ENCODE results near the gene CCDC187. TPM values are rescaled to one million over a fixed set of nuclear protein-coding genes. Genes with fewer than 3 reads are reported as not detected.

The CCDC187 gene
- polyA plus RNA-seq, 3 donors = not detected

DNA sequence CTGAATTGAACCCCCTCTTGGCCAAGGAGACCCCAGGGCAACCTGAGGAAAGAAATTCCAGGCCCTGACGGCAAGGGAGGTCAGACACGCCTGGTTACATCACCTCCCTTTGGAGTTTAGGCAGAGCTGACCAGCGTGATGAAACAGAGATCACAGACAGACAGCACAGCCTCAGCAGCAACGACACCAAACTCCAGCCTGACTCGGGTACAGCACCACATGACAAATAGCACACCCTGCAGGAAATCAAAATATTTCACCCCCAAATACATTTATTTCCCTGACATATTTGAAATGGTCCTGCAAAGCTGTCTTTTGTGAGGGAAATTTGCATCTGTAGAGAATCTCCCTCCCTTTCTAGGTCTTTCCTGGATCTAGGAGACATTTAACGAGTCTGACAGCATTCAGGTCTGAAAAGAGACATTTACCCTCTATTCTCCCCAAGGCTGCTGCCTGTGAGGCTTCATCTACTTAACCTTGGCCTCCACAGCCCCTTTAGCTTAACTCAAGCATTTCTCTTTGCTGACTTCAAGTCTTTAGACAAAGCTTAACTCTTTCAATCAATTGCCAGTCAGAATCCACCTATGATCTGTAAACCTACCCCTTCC, 60.9 kb downstream of the CCDC187 start:
- Histone ChIP-seq H3K4me2 (replicated peaks; ENCODE audit: extremely low read depth, low read length, poor library complexity, severe bottlenecking) (no peak overlapping the region), H3K9me3 (replicated peaks in 1 of 2; ENCODE audit: control insufficient read depth in 1 of 2, insufficient read depth in 1 of 2, low read length in 2 of 2) (no peaks in the 10 kb centered on the region), H3K4me3 (replicated peaks in 1 of 3; ENCODE audit: low read depth in 2 of 3, low read length in 3 of 3) (no peak overlapping the region), H4K20me1 (ENCODE audit: insufficient read depth, low read length) (peaks cover 24% of the 10 kb centered on the region), H2AFZ (ENCODE audit: insufficient read depth, low read depth, low read length, poor library complexity, severe bottlenecking) (no peak overlapping the region), H3K27me3 (ENCODE audit: control insufficient read depth in 2 of 2, insufficient read depth in 2 of 2, low read length in 2 of 2) (no peaks in the 10 kb centered on the region), H3K27ac (ENCODE audit: low read depth in 1 of 2, low read length in 2 of 2) (no peak overlapping the region), H3K9ac (ENCODE audit: insufficient read depth, low read length, poor library complexity, severe bottlenecking) (no peak overlapping the region), H3K4me1 (ENCODE audit: control insufficient read depth in 1 of 2, insufficient read depth in 2 of 2, low read length in 2 of 2) (peaks cover 42 to 48% of the 10 kb centered on the region in 2 donors), H3K36me3 (replicated peaks in 1 of 2; ENCODE audit: control insufficient read depth in 1 of 2, insufficient read depth in 2 of 2, low read length in 2 of 2) (no peaks in the 10 kb centered on the region), H3K79me2 (ENCODE audit: insufficient read depth, low read length) (peaks cover 33% of the 10 kb centered on the region)
- no peak overlapping the region for H3K4me3 Mint-ChIP-seq
- peaks cover 62% of the 10 kb centered on the region for H3K4me1 Mint-ChIP-seq
- H3K9me3 Mint-ChIP-seq = peaks cover 0 to 3% (median 0%) of the 10 kb centered on the region in 7 donors
- TF ChIP-seq, protein P1, sequence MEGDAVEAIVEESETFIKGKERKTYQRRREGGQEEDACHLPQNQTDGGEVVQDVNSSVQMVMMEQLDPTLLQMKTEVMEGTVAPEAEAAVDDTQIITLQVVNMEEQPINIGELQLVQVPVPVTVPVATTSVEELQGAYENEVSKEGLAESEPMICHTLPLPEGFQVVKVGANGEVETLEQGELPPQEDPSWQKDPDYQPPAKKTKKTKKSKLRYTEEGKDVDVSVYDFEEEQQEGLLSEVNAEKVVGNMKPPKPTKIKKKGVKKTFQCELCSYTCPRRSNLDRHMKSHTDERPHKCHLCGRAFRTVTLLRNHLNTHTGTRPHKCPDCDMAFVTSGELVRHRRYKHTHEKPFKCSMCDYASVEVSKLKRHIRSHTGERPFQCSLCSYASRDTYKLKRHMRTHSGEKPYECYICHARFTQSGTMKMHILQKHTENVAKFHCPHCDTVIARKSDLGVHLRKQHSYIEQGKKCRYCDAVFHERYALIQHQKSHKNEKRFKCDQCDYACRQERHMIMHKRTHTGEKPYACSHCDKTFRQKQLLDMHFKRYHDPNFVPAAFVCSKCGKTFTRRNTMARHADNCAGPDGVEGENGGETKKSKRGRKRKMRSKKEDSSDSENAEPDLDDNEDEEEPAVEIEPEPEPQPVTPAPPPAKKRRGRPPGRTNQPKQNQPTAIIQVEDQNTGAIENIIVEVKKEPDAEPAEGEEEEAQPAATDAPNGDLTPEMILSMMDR (IDR thresholded peaks at IDR 0.05) = no peak
- H3K27ac Mint-ChIP-seq = no peak overlapping the region
- intact Hi-C loops (cut with micrococcal nuclease) = loop anchor here in 1 of 2 donors (10.0 kb wide), 1 partner anchor 338 kb away; the partner anchor contains the start of gene CAMSAP1
- peaks cover 3 to 9% (median 6%) of the 10 kb centered on the region in 3 donors for H3K27me3 Mint-ChIP-seq (ENCODE audit: low read depth in 3 of 3)
- peaks cover 0 to 9% of the 10 kb centered on the region in 2 donors for H3K36me3 Mint-ChIP-seq
- DNase-seq = no peak
- 70% methylated on average over 4 of the region's 6 CpGs for WGBS (ENCODE audit: insufficient coverage)

GRCh38 chr9:136242248-136242647, 61.6 kb downstream of the CCDC187 start:
- no peak overlapping the region for H3K9ac ChIP-seq (ENCODE audit: insufficient read depth, low read length, poor library complexity, severe bottlenecking)
- H2AFZ ChIP-seq (ENCODE audit: insufficient read depth, low read depth, low read length, poor library complexity, severe bottlenecking) = no peak overlapping the region
- peaks cover 0 to 9% of the 10 kb centered on the region in 2 donors for H3K36me3 Mint-ChIP-seq
- H4K20me1 ChIP-seq (ENCODE audit: insufficient read depth, low read length) = peaks cover 26% of the 10 kb centered on the region
- TF ChIP-seq, protein P1 (IDR thresholded peaks at IDR 0.05) = no peak
- peaks cover 46 to 54% of the 10 kb centered on the region in 2 donors for H3K4me1 ChIP-seq (ENCODE audit: control insufficient read depth in 1 of 2, insufficient read depth in 2 of 2, low read length in 2 of 2)
- intact Hi-C loops (cut with micrococcal nuclease) = loop anchor here in 1 of 2 donors (10.0 kb wide), 1 partner anchor 337 kb away; the partner anchor contains the start of gene CAMSAP1
- no peaks in the 10 kb centered on the region for H3K27me3 ChIP-seq (ENCODE audit: control insufficient read depth in 2 of 2, insufficient read depth in 2 of 2, low read length in 2 of 2)
- peaks cover 66% of the 10 kb centered on the region for H3K4me1 Mint-ChIP-seq
- H3K9me3 ChIP-seq (replicated peaks in 1 of 2; ENCODE audit: control insufficient read depth in 1 of 2, insufficient read depth in 1 of 2, low read length in 2 of 2) = no peaks in the 10 kb centered on the region
- H3K4me3 Mint-ChIP-seq = no peak overlapping the region
- no peak overlapping the region for H3K4me3 ChIP-seq (replicated peaks in 1 of 3; ENCODE audit: low read depth in 2 of 3, low read length in 3 of 3)
- no peak overlapping the region for H3K4me2 ChIP-seq (replicated peaks; ENCODE audit: extremely low read depth, low read length, poor library complexity, severe bottlenecking)
- H3K27me3 Mint-ChIP-seq (ENCODE audit: low read depth in 3 of 3) = peaks cover 3 to 10% (median 4%) of the 10 kb centered on the region in 3 donors
- no peaks in the 10 kb centered on the region for H3K36me3 ChIP-seq (replicated peaks in 1 of 2; ENCODE audit: control insufficient read depth in 1 of 2, insufficient read depth in 2 of 2, low read length in 2 of 2)
- DNase-seq = no peak
- H3K9me3 Mint-ChIP-seq = peaks cover 0 to 3% (median 0%) of the 10 kb centered on the region in 7 donors
- H3K27ac Mint-ChIP-seq = no peak overlapping the region
- H3K27ac ChIP-seq (ENCODE audit: low read depth in 1 of 2, low read length in 2 of 2) = no peak overlapping the region
- WGBS (ENCODE audit: insufficient coverage) = 94% methylated on average over 5 of the region's 8 CpGs
- peaks cover 33% of the 10 kb centered on the region for H3K79me2 ChIP-seq (ENCODE audit: insufficient read depth, low read length)
